Spleen (tissue), 11 donors: ENCODE measurements around the gene SLAIN2. TPM values are rescaled to one million over a fixed set of nuclear protein-coding genes. Genes with fewer than 3 reads are reported as not detected.
"Not testable (repeated sequence)": the region's sequence is repeated elsewhere in the genome, so short reads cannot be mapped to it uniquely, and the experiment has no call there.

Experiments used
- DNase-seq: peaks from one replicate; pipeline ENCODE4 v3.0.0-alpha.2; 2020
- H3K27ac ChIP-seq, 8 donors: fragments of 200-600 bp; sonication (generic) in 7 of 8; 1 replicate in 4 of 8; 2 replicates in 4 of 8; pipeline versions ENCODE4 v1.5.0 to v1.8.0; 2016 to 2021; ENCODE audit warnings: inconsistent platforms in 4 of 8, mild to moderate bottlenecking in 4 of 8, moderate library complexity in 1 of 8
- H3K27me3 ChIP-seq, 7 donors: fragments of 200-600 bp; sonication (generic) in 6 of 7; replicated peaks in 1 of 7; 1 replicate in 4 of 7; 2 replicates in 3 of 7; pipeline versions ENCODE4 v1.5.0 to v1.8.0; 2016 to 2021; ENCODE audit warnings: inconsistent platforms in 3 of 7, mild to moderate bottlenecking in 1 of 7
- H3K36me3 ChIP-seq, 6 donors: fragments of 200-600 bp; sonication (generic) in 5 of 6; 1 replicate in 4 of 6; 2 replicates in 2 of 6; pipeline versions ENCODE4 v1.5.0 to v1.8.0; 2016 to 2021; ENCODE audit warnings: inconsistent platforms in 2 of 6
- H3K4me1 ChIP-seq, 6 donors: fragments of 200-600 bp; sonication (generic) in 5 of 6; 1 replicate in 3 of 6; 2 replicates in 3 of 6; pipeline versions ENCODE4 v1.5.0 to v1.8.0; 2016 to 2021; ENCODE audit warnings: inconsistent platforms in 3 of 6
- H3K4me3 ChIP-seq, 8 donors: fragments of 200-600 bp; sonication (generic) in 7 of 8; 1 replicate in 4 of 8; 2 replicates in 4 of 8; pipeline versions ENCODE4 v1.5.0 to v1.8.0; 2016 to 2021; ENCODE audit warnings: inconsistent platforms in 4 of 8, mild to moderate bottlenecking in 4 of 8, moderate library complexity in 2 of 8
- H3K9me3 ChIP-seq, 8 donors: fragments of 200-600 bp; sonication (generic) in 7 of 8; 1 replicate in 4 of 8; 2 replicates in 4 of 8; pipeline versions ENCODE4 v1.5.0 to v1.8.0; 2016 to 2021; ENCODE audit warnings: inconsistent platforms in 4 of 8
- CTCF ChIP-seq, 11 experiments: fragments of 200-600 bp in 7 of 11; fragments of 450-650 bp in 4 of 11; sonication (generic) in 4 of 11; IDR thresholded peaks in 8 of 11; conservative IDR thresholded peaks in 3 of 11; 1 replicate in 7 of 11; 2 replicates in 4 of 11; pipeline versions ENCODE4 v1.4.0 to v1.8.0; 2016 to 2021; ENCODE audit warnings: antibody characterized with exemption in 11 of 11, inconsistent platforms in 4 of 11, mild to moderate bottlenecking in 1 of 11
- POLR2A ChIP-seq, 3 donors: fragments of 450-650 bp; IDR thresholded peaks; one replicate each; pipeline ENCODE4 v1.5.1; 2017; ENCODE audit warnings: antibody characterized with exemption in 3 of 3, mild to moderate bottlenecking in 1 of 3
- POLR2AphosphoS5 ChIP-seq, 3 donors: sonication (generic); formaldehyde crosslinking; IDR thresholded peaks; one replicate each; pipeline ENCODE4 v1.5.1; 2017; ENCODE audit warnings: antibody characterized with exemption in 3 of 3
- WGBS, 5 donors: extraction: QIAGEN DNeasy Blood & Tissue Kit in 3 of 5; methylation state at CpG; one replicate each; pipeline versions ENCODE4 v1.1.5 to v1.1.7; 2013 to 2018; 5-methylcytosine and 5-hydroxymethylcytosine counted together
- intact Hi-C: fragments of 100-400 bp; cut with DNase I; formaldehyde crosslinking; loops from one replicate; pipeline ENCODE4 v1.15.0; 2023; ENCODE audit warnings: low total_unique reads
- polyA plus RNA-seq, 3 donors: library from polyadenylated mRNA; stranded (reverse); fragments of 200-250 nt; gene quantifications; one replicate each; pipeline ENCODE4 v1.2.1, GENCODE V29; 2013
- total RNA-seq, 7 donors: library from RNA; depleted of rRNA in 3 of 7; stranded (reverse); fragments of >200 nt in 3 of 7; fragmentation: NEBNext Ultra II Directional in 4 of 7; extraction: Animal tissue kit (Norgen Biotek cat#: 25700) in 4 of 7; gene quantifications; one replicate each; pipeline versions ENCODE4 v1.1.0 to v1.2.1, GENCODE V29; 2016 to 2021
- donor health status: healthy with polysubstance abuse.
- donor health status: DM: no; HTN: no; CAD: no; lungs with moderate emphysema.
- donor health status: DM: no; HTN: no; CAD: no.
- donor health status: Bipolar disorder and iron deficiency.
- donor health status: healthy.
- donor health status: DM: no; HTN: no; CAD: no.
- donor health status: DM: yes; HTN: yes; CAD: no.

Gene SLAIN2
- total and polyA plus RNA-seq, 10 donors, result 6.6 to 69.1 (median 45.1) TPM

- H3K27me3 ChIP-seq, result no peaks in the 10 kb centered on the region
- TF ChIP-seq POLR2A (IDR thresholded peaks at IDR 0.05), result no peak
- no peak for TF ChIP-seq POLR2AphosphoS5 (IDR thresholded peaks at IDR 0.05)
- no peak for TF ChIP-seq CTCF (IDR thresholded peaks at IDR 0.05 in 8 of 11, conservative IDR thresholded peaks at IDR 0.05 in 3 of 11)
- WGBS, 5 donors, result 82 to 93% (median 85%) methylated on average over 5 of the region's 5 CpGs
- intact Hi-C loops, result no loop called here
- H3K36me3 ChIP-seq, result no peaks in the 10 kb centered on the region
- no peak overlapping the region for H3K4me3 ChIP-seq
- no peak for DNase-seq
- H3K4me1 ChIP-seq, result no peaks in the 10 kb centered on the region
- no peaks in the 10 kb centered on the region for H3K9me3 ChIP-seq
- no peak overlapping the region for H3K27ac ChIP-seq
These were observed 33.8 kb upstream of the SLAIN2 start for GRCh38 chr4:48307528-48307927.

GRCh38 chr4:48308901-48309300, 32.4 kb upstream of the SLAIN2 start:
- H3K36me3 ChIP-seq, result no peaks in the 10 kb centered on the region
- no peak for DNase-seq
- intact Hi-C loops, result no loop called here
- no peak overlapping the region for H3K27ac ChIP-seq
- 92 to 100% (median 96%) methylated on average over 2 of the region's 2 CpGs for WGBS, 5 donors
- no peak overlapping the region for H3K4me3 ChIP-seq
- H3K9me3 ChIP-seq, result no peaks in the 10 kb centered on the region
- H3K27me3 ChIP-seq, result no peaks in the 10 kb centered on the region
- TF ChIP-seq CTCF (IDR thresholded peaks at IDR 0.05 in 8 of 11, conservative IDR thresholded peaks at IDR 0.05 in 3 of 11) (no peak), POLR2A (IDR thresholded peaks at IDR 0.05) (no peak), POLR2AphosphoS5 (IDR thresholded peaks at IDR 0.05) (no peak)
- H3K4me1 ChIP-seq, result no peaks in the 10 kb centered on the region

GRCh38 chr4:48311896-48312295, 29.4 kb upstream of the SLAIN2 start:
- intact Hi-C loops, result no loop called here
- Histone ChIP-seq H3K4me3 (no peak overlapping the region), H3K27ac (no peak overlapping the region), H3K27me3 (no peaks in the 10 kb centered on the region), H3K4me1 (no peaks in the 10 kb centered on the region), H3K9me3 (no peaks in the 10 kb centered on the region), H3K36me3 (no peaks in the 10 kb centered on the region)
- TF ChIP-seq POLR2AphosphoS5 (IDR thresholded peaks at IDR 0.05), result no peak
- TF ChIP-seq CTCF (IDR thresholded peaks at IDR 0.05 in 8 of 11, conservative IDR thresholded peaks at IDR 0.05 in 3 of 11), result no peak
- TF ChIP-seq POLR2A (IDR thresholded peaks at IDR 0.05), result no peak
- WGBS, 5 donors, result 84 to 96% (median 87%) methylated on average over 3 of the region's 3 CpGs
- DNase-seq, result no peak

GRCh38 chr4:48314746-48315145, 26.6 kb upstream of the SLAIN2 start:
- intact Hi-C loops, H3K9me3 ChIP-seq, DNase-seq, H3K4me1 ChIP-seq, H3K4me3 ChIP-seq, H3K27ac ChIP-seq, H3K27me3 ChIP-seq, H3K36me3 ChIP-seq: not testable (repeated sequence)
